Activated CD8-positive, alpha-beta T cell treated with anti-CD3 and anti-CD28 coated beads, Interleukin-2, amount 10 ng/mL, durations not matched to agents 7 days and 5 days (primary cell): ENCODE results near the gene JAK1. TPM values are rescaled to one million over a fixed set of nuclear protein-coding genes. Genes with fewer than 3 reads are reported as not detected.
A peak's percentile ranks its signal among the peaks of the same experiment; 100 is the strongest.

Experiments
- ATAC-seq: fragments of 150-1000 bp; cut with Tn5 transposase; one replicate; pipeline ENCODE4 v1.10.0; 2021; ENCODE audit warnings: moderate library complexity
- CTCF ChIA-PET: fragments of 350-600 bp; sonication (Branson Sonifier 250); formaldehyde crosslinking; loops from one replicate; lab custom pipeline; 2021; ENCODE audit warnings: antibody characterized with exemption; lab: Charles Lee
- POLR2A ChIA-PET: fragments of 350-600 bp; sonication (Branson Sonifier 250); formaldehyde crosslinking; loops from one replicate; lab custom pipeline; 2021; ENCODE audit warnings: antibody characterized with exemption; lab: Charles Lee
- DNase-seq: peaks from one replicate; pipeline ENCODE4 v3.0.0-alpha.2; 2020
- H3K27ac Mint-ChIP-seq: one replicate; pipeline ENCODE4 v1.8.0; 2021; ENCODE audit warnings: mild to moderate bottlenecking, mixed read lengths
- H3K27me3 Mint-ChIP-seq: one replicate; pipeline ENCODE4 v1.8.0; 2021; ENCODE audit warnings: low read depth, mixed read lengths
- H3K36me3 Mint-ChIP-seq: one replicate; pipeline ENCODE4 v1.8.0; 2021; ENCODE audit warnings: low read depth, mixed read lengths
- H3K4me1 Mint-ChIP-seq: one replicate; pipeline ENCODE4 v1.8.0; 2021; ENCODE audit warnings: low read depth, mixed read lengths
- H3K4me3 Mint-ChIP-seq: one replicate; pipeline ENCODE4 v1.8.0; 2021; ENCODE audit warnings: mild to moderate bottlenecking, mixed read lengths
- H3K9me3 Mint-ChIP-seq: one replicate; pipeline ENCODE4 v1.8.0; 2022; ENCODE audit warnings: mixed read lengths; ENCODE audit not compliant: insufficient read depth
- total RNA-seq, 2 experiments: library from RNA; stranded (reverse); gene quantifications; one replicate each; pipeline ENCODE4 v1.2.3, GENCODE V29; 2021

JAK1 gene
- total RNA-seq, 2 experiments from 2014 or later = 156 to 159 TPM

- ATAC-seq = no peak
- peaks cover 58% of the 10 kb centered on the region for H3K36me3 Mint-ChIP-seq
- H3K27ac Mint-ChIP-seq = no peak overlapping the region
- H3K27me3 Mint-ChIP-seq = no peaks in the 10 kb centered on the region
- H3K9me3 Mint-ChIP-seq = no peaks in the 10 kb centered on the region
- DNase-seq = no peak
- H3K4me3 Mint-ChIP-seq = no peak overlapping the region
- POLR2A ChIA-PET = no interaction called here
- CTCF ChIA-PET = no interaction called here
- H3K4me1 Mint-ChIP-seq = no peaks in the 10 kb centered on the region
These were observed 122.2 kb downstream of the JAK1 start for GRCh38 chr1:64844175-64844574.

- H3K36me3 Mint-ChIP-seq = peaks cover 55% of the 10 kb centered on the region
- DNase-seq = no peak
- no peaks in the 10 kb centered on the region for H3K9me3 Mint-ChIP-seq
- H3K27me3 Mint-ChIP-seq = no peaks in the 10 kb centered on the region
- ChIA-PET POLR2A (no interaction called here), CTCF (no interaction called here)
- no peak overlapping the region for H3K4me3 Mint-ChIP-seq
- peak overlapping the region; percentile 0 for H3K27ac Mint-ChIP-seq
- no peak for ATAC-seq
- no peaks in the 10 kb centered on the region for H3K4me1 Mint-ChIP-seq
These were observed 122.7 kb downstream of the JAK1 start for GRCh38 chr1:64843675-64844074.

- Mint-ChIP-seq H3K4me3 (no peak overlapping the region), H3K9me3 (no peaks in the 10 kb centered on the region), H3K4me1 (no peaks in the 10 kb centered on the region), H3K27ac (no peak overlapping the region), H3K27me3 (no peaks in the 10 kb centered on the region), H3K36me3 (peaks cover 65% of the 10 kb centered on the region)
- POLR2A ChIA-PET = interaction anchor here (1.5 kb wide), 1 partner anchor 9 kb away, joined by 4 read pairs; no protein-coding TSS in a partner anchor
- DNase-seq (peak; percentile 10), ATAC-seq (no peak)
- CTCF ChIA-PET = no interaction called here
These were observed 124.1 kb downstream of the JAK1 start for GRCh38 chr1:64842224-64842623.

- Mint-ChIP-seq H3K4me3 (no peak overlapping the region), H3K4me1 (no peaks in the 10 kb centered on the region), H3K27ac (no peak overlapping the region), H3K27me3 (no peaks in the 10 kb centered on the region), H3K9me3 (no peaks in the 10 kb centered on the region), H3K36me3 (peaks cover 68% of the 10 kb centered on the region)
- ChIA-PET CTCF (interaction anchor here (1.2 kb wide), 1 partner anchor 95 kb away, joined by 3 read pairs; no protein-coding TSS in a partner anchor), POLR2A (interaction anchor here (1.5 kb wide), 1 partner anchor 9 kb away, joined by 4 read pairs; no protein-coding TSS in a partner anchor)
- DNase-seq (no peak), ATAC-seq (no peak)
These were observed 124.9 kb downstream of the JAK1 start for GRCh38 chr1:64841330-64842065.

- Mint-ChIP-seq H3K9me3 (no peaks in the 10 kb centered on the region), H3K36me3 (peaks cover 66% of the 10 kb centered on the region), H3K4me1 (no peaks in the 10 kb centered on the region), H3K4me3 (no peak overlapping the region), H3K27me3 (no peaks in the 10 kb centered on the region), H3K27ac (no peak overlapping the region)
- ChIA-PET POLR2A (no interaction called here), CTCF (interaction anchor here (1.2 kb wide), 1 partner anchor 93 kb away, joined by 3 read pairs; no protein-coding TSS in a partner anchor)
- no peak for DNase-seq
- ATAC-seq = no peak
These were observed 126.5 kb downstream of the JAK1 start for GRCh38 chr1:64839732-64840405.

- Mint-ChIP-seq H3K27me3 (no peaks in the 10 kb centered on the region), H3K27ac (no peak overlapping the region), H3K4me3 (no peak overlapping the region), H3K36me3 (peaks cover 64% of the 10 kb centered on the region), H3K9me3 (no peaks in the 10 kb centered on the region), H3K4me1 (no peaks in the 10 kb centered on the region)
- POLR2A ChIA-PET = no interaction called here
- CTCF ChIA-PET = no interaction called here
- no peak for ATAC-seq
- DNase-seq = no peak
These were observed 127.1 kb downstream of the JAK1 start for GRCh38 chr1:64839261-64839660.

- no peaks in the 10 kb centered on the region for H3K9me3 Mint-ChIP-seq
- no peak overlapping the region for H3K27ac Mint-ChIP-seq
- H3K4me1 Mint-ChIP-seq = no peaks in the 10 kb centered on the region
- ChIA-PET POLR2A (no interaction called here), CTCF (no interaction called here)
- ATAC-seq (no peak), DNase-seq (no peak)
- H3K27me3 Mint-ChIP-seq = no peaks in the 10 kb centered on the region
- H3K4me3 Mint-ChIP-seq = no peak overlapping the region
- H3K36me3 Mint-ChIP-seq = peaks cover 65% of the 10 kb centered on the region
These were observed 127.9 kb downstream of the JAK1 start for GRCh38 chr1:64838486-64838885.

GRCh38 chr1:64836802-64837201, 129.5 kb downstream of the JAK1 start:
- ChIA-PET CTCF (no interaction called here), POLR2A (no interaction called here)
- Mint-ChIP-seq H3K9me3 (no peaks in the 10 kb centered on the region), H3K36me3 (peaks cover 66% of the 10 kb centered on the region), H3K4me3 (no peak overlapping the region), H3K27me3 (no peaks in the 10 kb centered on the region), H3K27ac (no peak overlapping the region), H3K4me1 (no peaks in the 10 kb centered on the region)
- ATAC-seq (no peak), DNase-seq (no peak)

GRCh38 chr1:64834734-64835133, 131.6 kb downstream of the JAK1 start:
- ChIA-PET CTCF (interaction anchor here (2.8 kb wide), 1 partner anchor 10 kb away, joined by 15 read pairs; no protein-coding TSS in a partner anchor), POLR2A (no interaction called here)
- Mint-ChIP-seq H3K4me1 (no peaks in the 10 kb centered on the region), H3K27me3 (no peaks in the 10 kb centered on the region), H3K9me3 (no peaks in the 10 kb centered on the region), H3K36me3 (peaks cover 58% of the 10 kb centered on the region), H3K4me3 (no peak overlapping the region), H3K27ac (no peak overlapping the region)
- DNase-seq (no peak), ATAC-seq (no peak)

GRCh38 chr1:64830030-64830651, 136.2 kb downstream of the JAK1 start:
- no peak overlapping the region for H3K27ac Mint-ChIP-seq
- no peak for ATAC-seq

GRCh38 chr1:64829411-64830029, 136.8 kb downstream of the JAK1 start:
- peaks cover 24% of the 10 kb centered on the region for H3K36me3 Mint-ChIP-seq
- ATAC-seq (no peak), DNase-seq (no peak)
- no peak overlapping the region for H3K27ac Mint-ChIP-seq
- no peak overlapping the region for H3K4me3 Mint-ChIP-seq
- H3K9me3 Mint-ChIP-seq = no peaks in the 10 kb centered on the region
- H3K4me1 Mint-ChIP-seq = peaks cover 29% of the 10 kb centered on the region
- CTCF ChIA-PET = interaction anchor here (0.7 to 1.4 kb wide), 2 partner anchors 154 to 231 kb away, joined by 3 read pairs; no protein-coding TSS in a partner anchor
- H3K27me3 Mint-ChIP-seq = no peaks in the 10 kb centered on the region
- POLR2A ChIA-PET = no interaction called here

More at GRCh38 chr1:64830030-64830651, 136.2 kb downstream of the JAK1 start:
- DNase-seq = no peak
- H3K9me3 Mint-ChIP-seq = no peaks in the 10 kb centered on the region
- H3K27me3 Mint-ChIP-seq = no peaks in the 10 kb centered on the region
- ChIA-PET POLR2A (interaction anchor here (1.5 kb wide), 1 partner anchor 20 kb away, joined by 4 read pairs; no protein-coding TSS in a partner anchor), CTCF (interaction anchor here (0.7 to 1.4 kb wide), 5 partner anchors 155 to 245 kb away, joined by 3 read pairs; no protein-coding TSS in a partner anchor)
- H3K36me3 Mint-ChIP-seq = peaks cover 26% of the 10 kb centered on the region
- H3K4me3 Mint-ChIP-seq = no peak overlapping the region
- peaks cover 29% of the 10 kb centered on the region for H3K4me1 Mint-ChIP-seq
